Measurements from ENCODE around the gene EGFR. TPM values are rescaled to one million over a fixed set of nuclear protein-coding genes. Genes with fewer than 3 reads are reported as not detected.

EGFR gene
- total RNA-seq, 1 experiment from 2014 or later = 52.7 TPM

- in situ Hi-C loops (cut with HindIII; ENCODE audit: low pct_unique_long_range_greater_than_20kb, low sequenced_read_pairs) = no loop called here
- DNase-seq (ENCODE audit: low read depth) = no peak
Observed at GRCh38 chr7:55071411-55072175, 52.8 kb downstream of the EGFR start.

- in situ Hi-C loops (cut with HindIII; ENCODE audit: low pct_unique_long_range_greater_than_20kb, low sequenced_read_pairs) = no loop called here
- DNase-seq (ENCODE audit: low read depth) = no peak
Observed at GRCh38 chr7:55072251-55072650, 53.4 kb downstream of the EGFR start.

- in situ Hi-C loops (cut with HindIII; ENCODE audit: low pct_unique_long_range_greater_than_20kb, low sequenced_read_pairs) = no loop called here
- DNase-seq (ENCODE audit: low read depth) = peak; percentile 57
Observed at GRCh38 chr7:55073051-55073511, 54.3 kb downstream of the EGFR start.

- DNase-seq (ENCODE audit: low read depth) = peak; percentile 95
- in situ Hi-C loops (cut with HindIII; ENCODE audit: low pct_unique_long_range_greater_than_20kb, low sequenced_read_pairs) = no loop called here
Observed at GRCh38 chr7:55073976-55074528, 55.2 kb downstream of the EGFR start.

GRCh38 chr7:55075464-55076021, 56.7 kb downstream of the EGFR start:
- in situ Hi-C loops (cut with HindIII; ENCODE audit: low pct_unique_long_range_greater_than_20kb, low sequenced_read_pairs) = loop anchor here (25.0 kb wide), 1 partner anchor 238 kb away; no protein-coding TSS in a partner anchor
- DNase-seq (ENCODE audit: low read depth) = no peak

- DNase-seq (ENCODE audit: low read depth) = no peak
- in situ Hi-C loops (cut with HindIII; ENCODE audit: low pct_unique_long_range_greater_than_20kb, low sequenced_read_pairs) = loop anchor here (25.0 kb wide), 1 partner anchor 240 kb away; no protein-coding TSS in a partner anchor
Observed at GRCh38 chr7:55077561-55078410, 59.0 kb downstream of the EGFR start.

GRCh38 chr7:55078465-55079372, 59.9 kb downstream of the EGFR start:
- in situ Hi-C loops (cut with HindIII; ENCODE audit: low pct_unique_long_range_greater_than_20kb, low sequenced_read_pairs) = loop anchor here (25.0 kb wide), 1 partner anchor 241 kb away; no protein-coding TSS in a partner anchor
- DNase-seq (ENCODE audit: low read depth) = peak; percentile 90

GRCh38 chr7:55080000-55080623, 61.3 kb downstream of the EGFR start:
- in situ Hi-C loops (cut with HindIII; ENCODE audit: low pct_unique_long_range_greater_than_20kb, low sequenced_read_pairs) = loop anchor here (25.0 kb wide), 1 partner anchor 243 kb away; no protein-coding TSS in a partner anchor

GRCh38 chr7:55081068-55081467, 62.3 kb downstream of the EGFR start:
- in situ Hi-C loops (cut with HindIII; ENCODE audit: low pct_unique_long_range_greater_than_20kb, low sequenced_read_pairs) = loop anchor here (25.0 kb wide), 1 partner anchor 244 kb away; no protein-coding TSS in a partner anchor
- DNase-seq (ENCODE audit: low read depth) = peak; percentile 74

More at GRCh38 chr7:55080000-55080623, 61.3 kb downstream of the EGFR start:
- no peak for DNase-seq (ENCODE audit: low read depth)

GRCh38 chr7:55081472-55082227, 62.8 kb downstream of the EGFR start:
- DNase-seq (ENCODE audit: low read depth) = no peak
- in situ Hi-C loops (cut with HindIII; ENCODE audit: low pct_unique_long_range_greater_than_20kb, low sequenced_read_pairs) = loop anchor here (25.0 kb wide), 1 partner anchor 244 kb away; no protein-coding TSS in a partner anchor

GRCh38 chr7:55082228-55082603, 63.4 kb downstream of the EGFR start:
- no peak for DNase-seq (ENCODE audit: low read depth)
- in situ Hi-C loops (cut with HindIII; ENCODE audit: low pct_unique_long_range_greater_than_20kb, low sequenced_read_pairs) = loop anchor here (25.0 kb wide), 1 partner anchor 245 kb away; no protein-coding TSS in a partner anchor

- in situ Hi-C loops (cut with HindIII; ENCODE audit: low pct_unique_long_range_greater_than_20kb, low sequenced_read_pairs) = loop anchor here (25.0 kb wide), 1 partner anchor 246 kb away; no protein-coding TSS in a partner anchor
- DNase-seq (ENCODE audit: low read depth) = no peak
Observed at GRCh38 chr7:55083206-55083605, 64.4 kb downstream of the EGFR start.

GRCh38 chr7:55084307-55084706, 65.5 kb downstream of the EGFR start:
- in situ Hi-C loops (cut with HindIII; ENCODE audit: low pct_unique_long_range_greater_than_20kb, low sequenced_read_pairs) = loop anchor here (25.0 kb wide), 1 partner anchor 247 kb away; no protein-coding TSS in a partner anchor

GRCh38 chr7:55085511-55086412, 66.9 kb downstream of the EGFR start:
- peak; percentile 71 for DNase-seq (ENCODE audit: low read depth)
- in situ Hi-C loops (cut with HindIII; ENCODE audit: low pct_unique_long_range_greater_than_20kb, low sequenced_read_pairs) = loop anchor here (25.0 kb wide), 1 partner anchor 248 kb away; no protein-coding TSS in a partner anchor

More at GRCh38 chr7:55084307-55084706, 65.5 kb downstream of the EGFR start:
- no peak for DNase-seq (ENCODE audit: low read depth)
